Breast epithelium (tissue), 4 donors: Measurements from ENCODE around the gene CST3. TPM values are rescaled to one million over a fixed set of nuclear protein-coding genes. Genes with fewer than 3 reads are reported as not detected.

Source experiments
- DNase-seq, 2 donors: peaks; one replicate each; pipeline ENCODE4 v3.0.0-alpha.2; 2019; ENCODE audit warnings: low spot score in 2 of 2
- H3K27ac ChIP-seq, 2 donors: fragments of 200-600 bp; sonication (generic) in 1 of 2; one replicate each; pipeline ENCODE4 v1.5.1; 2016 to 2019; ENCODE audit warnings: mild to moderate bottlenecking in 1 of 2
- H3K27me3 ChIP-seq, 2 donors: fragments of 200-600 bp; sonication (generic) in 1 of 2; one replicate each; pipeline versions ENCODE4 v1.5.1 to v1.6.0; 2017 to 2019; ENCODE audit warnings: control low read depth in 1 of 2, mild to moderate bottlenecking in 1 of 2
- H3K36me3 ChIP-seq: fragments of 200-600 bp; one replicate; pipeline ENCODE4 v1.5.1; 2019
- H3K4me1 ChIP-seq, 2 donors: fragments of 200-600 bp; sonication (generic); one replicate each; pipeline ENCODE4 v1.5.1; 2016 to 2019; ENCODE audit warnings: control low read depth in 1 of 2
- H3K4me3 ChIP-seq, 3 donors: fragments of 200-600 bp; sonication (generic); 1 replicate in 2 of 3; 2 replicates in 1 of 3; pipeline ENCODE4 v1.5.1; 2016 to 2019; ENCODE audit warnings: mild to moderate bottlenecking in 3 of 3, moderate library complexity in 2 of 3
- H3K9me3 ChIP-seq, 2 donors: fragments of 200-600 bp; sonication (generic) in 1 of 2; one replicate each; pipeline ENCODE4 v1.5.1; 2016 to 2019; ENCODE audit warnings: control low read depth in 1 of 2
- CTCF ChIP-seq, 3 donors: fragments of 450-650 bp; IDR thresholded peaks; one replicate each; pipeline ENCODE4 v1.5.1; 2016 to 2017; ENCODE audit warnings: antibody characterized with exemption in 3 of 3, mild to moderate bottlenecking in 3 of 3, moderate library complexity in 3 of 3
- POLR2A ChIP-seq: fragments of 450-650 bp; IDR thresholded peaks from one replicate; pipeline ENCODE4 v1.6.1; 2016; ENCODE audit warnings: antibody characterized with exemption, mild to moderate bottlenecking, moderate library complexity
- POLR2AphosphoS5 ChIP-seq, 3 donors: sonication (generic); formaldehyde crosslinking; IDR thresholded peaks; one replicate each; pipeline ENCODE4 v1.6.1; 2017; ENCODE audit warnings: antibody characterized with exemption in 3 of 3
- intact Hi-C: fragments of 100-400 bp; cut with DNase I; formaldehyde crosslinking; loops from one replicate; pipeline ENCODE4 v1.15.1; 2023; ENCODE audit warnings: low total_unique reads
- total RNA-seq, 3 donors: library from RNA; depleted of rRNA; stranded (reverse); fragments of >200 nt; gene quantifications; one replicate each; pipeline ENCODE4 v1.1.0, GENCODE V29; 2016

The CST3 gene
- total RNA-seq, 3 donors from 2014 or later: 498 to 1,982 (median 699) TPM

GRCh38 chr20:23584434-23585199 lies 53.1 kb downstream of the CST3 start:
- Histone ChIP-seq H3K27me3 (no peaks in the 10 kb centered on the region), H3K27ac (no peak overlapping the region), H3K9me3 (no peaks in the 10 kb centered on the region), H3K36me3 (no peaks in the 10 kb centered on the region), H3K4me3 (no peak overlapping the region), H3K4me1 (no peaks in the 10 kb centered on the region)
- TF ChIP-seq CTCF (IDR thresholded peaks at IDR 0.05) (no peak), POLR2AphosphoS5 (IDR thresholded peaks at IDR 0.05) (no peak), POLR2A (no peak)
- DNase-seq: no peak
- intact Hi-C loops: no loop called here

Other genes with a start within 250 kb of the CST3 start
- 10 to 100 TPM; 10.4 to 20.1 (median 16.1) TPM for gene NAPB, start 216.5 kb downstream of the CST3 start, total RNA-seq
- not detected for gene CSTL1, start 198.3 kb downstream of the CST3 start, total RNA-seq
- not detected for gene CST11, start 185.1 kb downstream of the CST3 start, total RNA-seq
- not detected for gene CST8, start 146.8 kb downstream of the CST3 start, total RNA-seq
- not detected for gene CST9L, start 69.5 kb downstream of the CST3 start, total RNA-seq
- 1 to 10 TPM in 1 of 3 donors, not detected in 2; 2.3 TPM for gene CST9, start 32.0 kb downstream of the CST3 start, total RNA-seq
- gene CST4, start 51.1 kb upstream of the CST3 start, total RNA-seq: not detected
- not detected for gene CST1, start 113.0 kb upstream of the CST3 start, total RNA-seq
- gene CST2, start 188.8 kb upstream of the CST3 start, total RNA-seq: not detected
- gene CST5, start 241.8 kb upstream of the CST3 start, total RNA-seq: not detected